GM21786 (cell line): ENCODE results near the gene MDP1.
"Not testable (repeated sequence)": the region's sequence is repeated elsewhere in the genome, so short reads cannot be mapped to it uniquely, and the experiment has no call there.

Source experiments
- ATAC-seq: cut with Tn5 transposase; IDR thresholded peaks from one replicate; pipeline ENCODE4 v1.9.1; 2021; ENCODE audit not compliant: unreplicated experiment

MDP1 gene

DNA sequence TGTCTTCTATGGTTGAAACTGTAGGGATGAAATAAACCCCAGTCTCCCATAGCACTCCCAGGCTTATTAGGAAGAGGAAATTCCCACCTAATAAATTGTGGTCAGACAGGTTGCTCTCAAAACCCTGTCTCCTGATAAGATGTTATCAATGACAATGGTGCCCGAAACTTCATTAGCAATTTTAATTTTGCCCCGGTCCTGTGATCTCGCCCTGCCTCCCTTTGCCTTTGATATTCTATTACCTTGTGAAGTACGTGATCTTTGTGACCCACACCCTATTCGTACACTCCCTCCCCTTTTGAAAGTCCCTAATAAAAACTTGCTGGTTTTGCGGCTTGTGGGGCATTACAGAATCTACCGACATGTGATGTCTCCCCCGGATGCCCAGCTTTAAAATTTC is 13.3 kb downstream of the MDP1 start:
- ATAC-seq, result not testable (repeated sequence)

DNA sequence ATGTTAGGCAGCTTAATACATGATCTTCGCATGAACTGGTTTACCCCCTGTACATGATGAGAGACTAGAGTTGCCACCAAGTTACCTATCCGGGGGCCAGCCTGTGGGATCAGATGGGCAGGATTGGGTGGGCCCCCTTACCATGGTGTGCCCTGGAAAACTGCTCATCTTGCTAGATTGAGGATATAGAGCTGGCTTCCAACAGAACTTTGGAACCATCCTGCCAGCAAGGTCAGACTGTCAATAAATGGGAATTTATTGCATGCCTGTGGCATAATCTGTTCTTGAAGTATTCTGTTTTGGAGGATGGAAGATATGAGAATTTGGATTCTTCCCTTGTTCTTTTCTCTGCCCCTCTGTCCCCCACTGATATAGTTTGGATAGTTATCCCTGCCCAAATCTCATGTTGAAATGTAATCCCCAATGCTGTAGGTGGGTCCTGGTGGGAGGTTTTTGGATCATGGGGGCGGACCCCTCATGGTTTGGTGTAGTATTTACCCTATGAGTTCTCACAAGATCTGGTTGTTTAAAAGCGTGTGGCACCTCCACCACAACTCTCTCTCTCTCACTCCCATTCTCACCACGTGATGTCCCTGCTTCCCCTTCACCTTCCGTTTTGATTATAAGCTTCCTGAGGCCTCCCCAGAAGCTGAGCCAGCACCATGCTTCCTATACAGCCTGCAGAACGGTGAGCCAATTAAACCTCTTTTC is 16.9 kb downstream of the MDP1 start:
- no peak for ATAC-seq

DNA sequence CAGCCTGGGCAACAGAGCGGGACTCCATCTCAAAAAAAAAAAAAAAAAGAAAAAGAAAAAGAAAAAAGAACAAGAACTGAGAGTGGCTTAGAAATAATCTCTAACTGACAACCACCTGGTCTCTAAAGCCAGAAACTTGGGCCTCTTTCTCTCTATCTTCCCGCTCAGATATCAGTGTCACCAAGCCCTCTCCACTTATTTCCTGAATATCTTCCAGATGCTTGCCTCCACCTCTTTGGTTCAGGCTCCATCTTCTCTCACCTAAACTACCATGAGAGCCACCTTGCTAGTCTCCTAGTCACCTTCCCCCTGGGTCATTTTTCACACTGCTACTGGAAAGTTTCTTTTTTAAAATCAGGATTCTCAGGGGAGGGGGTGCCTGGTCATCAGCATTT is 18.8 kb downstream of the MDP1 start:
- no peak for ATAC-seq

DNA sequence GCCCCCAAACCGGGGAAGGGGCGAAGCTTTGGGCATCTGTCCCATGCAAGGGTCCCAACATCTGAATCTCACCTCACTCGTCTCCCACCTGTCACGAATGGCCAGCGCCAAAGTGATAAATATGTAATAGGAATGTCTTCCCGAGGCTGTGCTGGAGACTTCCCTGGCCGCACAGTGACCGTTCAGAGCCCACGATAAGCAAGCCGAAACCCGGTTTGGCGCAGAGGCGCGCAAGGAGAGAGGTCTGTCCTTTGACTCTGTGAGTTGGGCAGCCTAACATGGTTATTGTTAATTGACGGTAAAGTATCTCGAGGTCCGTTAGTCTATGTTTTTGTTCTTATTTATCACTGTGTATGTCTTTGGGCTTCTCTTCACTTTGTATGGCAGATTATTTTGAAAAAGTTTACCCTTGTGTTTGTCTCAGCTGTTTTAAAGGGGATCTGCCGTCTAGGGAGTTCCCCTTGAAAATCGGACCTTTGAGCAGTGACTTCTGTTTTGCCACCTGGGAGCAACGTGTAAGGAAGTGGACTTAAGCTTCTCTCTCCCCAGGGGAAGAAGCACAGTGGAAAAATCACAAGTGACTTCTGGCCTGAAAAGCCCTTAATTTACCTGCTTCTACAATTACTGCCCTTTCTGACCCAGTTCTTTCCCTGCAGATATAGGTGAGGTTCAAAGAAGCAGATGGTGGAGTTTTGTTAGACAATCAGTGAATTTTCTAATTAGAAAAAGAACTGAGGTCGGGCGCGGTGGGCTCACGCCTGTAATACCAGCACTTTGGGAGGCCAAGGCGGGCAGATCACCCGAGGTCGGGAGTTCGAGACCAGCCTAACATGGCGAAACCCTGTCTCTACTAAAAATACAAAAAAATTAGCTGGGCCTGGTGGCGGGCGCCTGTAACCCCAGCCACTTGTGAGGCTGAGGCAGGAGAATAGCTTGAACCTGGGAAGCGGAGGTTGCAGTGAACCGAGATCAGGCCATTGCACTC is 19.5 kb downstream of the MDP1 start:
- peak; percentile 20 for ATAC-seq

DNA sequence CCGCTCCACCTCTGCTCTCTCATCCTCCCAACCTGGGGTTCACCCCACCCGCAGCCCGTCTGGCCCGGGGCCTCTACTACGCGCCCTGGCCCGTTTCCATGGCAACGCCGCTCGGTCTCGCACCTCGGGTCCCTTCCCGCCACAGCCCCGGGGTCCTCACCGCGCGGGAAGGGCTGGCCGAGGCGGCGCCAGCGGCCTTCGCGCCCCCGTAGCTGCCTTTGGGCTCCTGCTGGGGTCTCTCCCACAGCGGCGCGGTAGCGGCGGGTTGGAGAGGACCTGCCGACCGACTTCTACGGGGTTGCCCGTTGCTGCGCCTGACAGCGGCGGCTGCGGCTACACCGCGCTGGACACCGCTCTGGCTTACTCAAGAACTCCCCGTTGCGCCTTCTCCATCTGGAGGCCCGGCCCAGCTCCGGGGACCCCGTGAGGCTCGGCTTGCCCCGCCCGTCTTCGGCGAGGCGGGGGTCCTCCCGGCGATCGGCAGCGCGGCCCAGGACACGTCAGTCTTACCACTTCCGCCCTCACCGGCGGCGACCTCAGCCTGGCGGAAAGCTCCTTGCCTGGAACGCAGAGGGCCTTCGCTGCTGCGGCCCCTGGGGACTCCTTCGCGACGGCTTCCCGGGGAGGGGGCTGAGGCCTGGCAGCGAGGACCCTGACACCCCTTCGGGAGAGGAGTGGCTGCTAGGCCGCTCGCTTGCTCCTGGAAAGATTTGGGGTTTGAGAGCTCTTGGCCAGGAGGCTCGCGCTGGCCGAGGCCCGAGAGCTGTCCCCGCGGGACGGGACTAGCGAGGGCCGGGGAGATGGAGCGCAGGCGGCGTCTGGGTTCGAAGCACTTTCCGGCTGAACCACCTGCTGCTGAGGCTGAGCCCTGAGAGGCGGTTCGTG is 20.4 kb downstream of the MDP1 start, which contains the start of gene TM9SF1:
Gene TM9SF1 (minus strand): TSS at position 256 of the 885 bp plus-strand sequence. CDS start 422 bp downstream, outside the sequence.
- peak; percentile 84 for ATAC-seq

DNA sequence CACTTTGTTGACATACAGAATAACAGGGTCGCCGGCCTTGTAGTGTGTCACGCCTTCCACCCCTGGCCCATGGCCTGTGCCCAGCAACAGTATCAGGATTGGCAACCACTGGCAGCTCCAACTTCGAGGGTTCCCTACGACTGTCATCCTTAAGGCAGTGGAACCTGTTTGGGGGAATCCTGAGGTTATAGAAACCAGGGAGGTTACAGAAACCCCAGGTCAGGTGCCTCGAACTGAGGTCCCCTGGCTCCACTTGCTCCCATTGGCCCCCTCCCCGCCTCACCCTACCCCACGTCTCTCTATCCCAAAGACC is 21.0 kb downstream of the MDP1 start:
- no peak for ATAC-seq

DNA sequence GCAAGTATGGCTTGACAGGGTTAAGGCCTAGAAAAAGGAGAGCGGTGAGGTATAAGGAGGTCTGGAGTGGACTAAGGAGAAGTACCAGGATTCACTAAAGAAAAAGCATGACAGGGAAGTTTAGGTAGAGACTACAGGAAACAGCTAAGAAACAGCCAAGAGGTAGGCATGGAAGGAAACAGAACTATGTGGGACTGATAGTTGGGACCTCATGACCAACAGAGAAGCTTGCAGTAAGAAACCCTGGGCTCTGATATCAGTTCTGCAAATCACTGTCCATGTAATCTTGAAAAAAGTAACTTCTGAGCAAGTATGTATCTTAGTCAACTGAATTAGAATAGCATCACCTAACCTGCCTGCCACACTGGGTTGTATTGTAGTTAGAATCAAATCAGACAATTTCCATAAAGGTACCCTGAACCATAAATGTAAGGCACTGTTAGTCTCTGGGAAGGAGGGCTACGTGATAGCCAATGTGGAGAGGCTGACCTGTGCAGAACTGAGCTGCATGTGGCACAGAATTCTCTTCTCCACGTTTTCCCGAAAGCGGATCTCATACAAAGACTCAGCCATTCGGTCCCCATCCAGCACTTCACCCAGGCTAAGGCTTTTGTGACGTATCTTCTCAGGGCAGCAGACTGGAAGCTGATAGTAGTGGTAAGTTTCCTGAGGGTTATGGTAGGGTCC is 21.5 kb downstream of the MDP1 start:
- no peak for ATAC-seq

DNA sequence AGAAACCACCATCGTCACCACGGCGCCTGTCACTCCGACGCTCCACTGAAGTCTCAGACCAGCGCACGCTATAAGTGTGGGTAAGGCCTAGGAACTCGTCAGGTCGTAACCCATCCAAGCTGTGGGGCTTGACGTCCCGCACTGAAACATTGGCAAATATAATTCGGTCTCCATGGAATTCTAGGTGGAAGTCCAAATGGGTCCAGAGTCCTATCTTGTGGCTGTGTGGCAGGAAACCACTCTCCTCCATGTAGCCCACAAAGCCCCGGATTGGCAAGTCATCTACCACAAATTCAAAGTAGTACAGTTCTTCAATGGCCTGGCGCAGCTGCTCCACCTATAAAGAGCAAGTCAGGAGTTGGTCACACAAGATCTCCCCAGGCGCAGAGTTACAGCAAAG is 22.9 kb downstream of the MDP1 start:
- ATAC-seq, result no peak

DNA sequence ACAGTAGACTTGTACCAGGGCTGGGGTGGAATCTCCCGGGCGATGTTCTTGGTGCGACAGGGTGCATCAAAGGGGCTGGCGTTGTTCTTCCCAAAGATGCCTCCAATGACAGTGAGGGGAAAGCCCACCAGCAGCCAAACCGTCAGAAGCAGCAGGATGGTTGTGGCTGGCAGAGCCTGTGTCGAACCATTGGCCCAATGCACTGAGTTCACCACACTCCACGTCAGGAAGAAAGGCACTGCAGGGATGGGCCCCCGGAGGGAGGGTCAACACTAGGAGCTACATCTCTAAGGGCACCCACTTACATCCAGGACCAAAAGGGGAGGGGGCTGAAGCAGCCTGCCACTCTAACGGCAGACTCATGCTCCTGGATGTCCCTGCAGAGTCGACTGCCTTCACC is 25.4 kb downstream of the MDP1 start:
- ATAC-seq, result no peak

DNA sequence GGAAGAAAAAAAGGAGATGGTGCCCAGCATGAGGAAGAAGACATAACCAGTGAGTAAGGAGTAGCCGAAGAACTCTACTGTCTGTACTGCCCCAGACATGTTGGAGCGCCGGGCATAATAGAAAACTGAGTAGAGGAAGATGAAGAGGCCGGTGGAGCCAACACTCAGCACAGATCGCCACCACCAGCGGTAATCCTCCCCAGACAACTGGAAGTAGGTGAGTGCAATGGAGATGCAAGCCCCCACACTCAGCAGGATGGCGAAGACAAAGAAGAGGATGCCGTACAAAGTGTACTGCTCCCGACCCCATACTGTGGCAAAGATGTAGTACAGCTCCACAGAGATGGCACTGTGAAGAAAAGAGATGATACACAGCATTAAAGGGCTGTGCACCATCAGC is 26.4 kb downstream of the MDP1 start:
- no peak for ATAC-seq

DNA sequence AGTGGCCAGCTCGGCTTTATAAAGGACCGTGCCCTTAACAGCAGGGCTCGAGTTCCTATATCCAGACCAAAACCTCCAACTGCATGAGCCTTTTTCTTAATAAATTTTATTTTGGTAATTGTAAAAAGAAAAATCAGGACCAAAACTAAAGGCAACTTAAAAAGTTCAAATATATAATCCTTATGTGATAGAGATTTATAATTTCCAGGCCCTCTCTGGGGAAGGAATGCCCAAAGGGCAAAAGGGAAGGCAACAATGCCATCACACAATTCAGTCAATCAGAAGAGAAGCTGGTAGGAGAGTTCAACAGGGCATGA is 26.8 kb downstream of the MDP1 start:
- ATAC-seq, result no peak

DNA sequence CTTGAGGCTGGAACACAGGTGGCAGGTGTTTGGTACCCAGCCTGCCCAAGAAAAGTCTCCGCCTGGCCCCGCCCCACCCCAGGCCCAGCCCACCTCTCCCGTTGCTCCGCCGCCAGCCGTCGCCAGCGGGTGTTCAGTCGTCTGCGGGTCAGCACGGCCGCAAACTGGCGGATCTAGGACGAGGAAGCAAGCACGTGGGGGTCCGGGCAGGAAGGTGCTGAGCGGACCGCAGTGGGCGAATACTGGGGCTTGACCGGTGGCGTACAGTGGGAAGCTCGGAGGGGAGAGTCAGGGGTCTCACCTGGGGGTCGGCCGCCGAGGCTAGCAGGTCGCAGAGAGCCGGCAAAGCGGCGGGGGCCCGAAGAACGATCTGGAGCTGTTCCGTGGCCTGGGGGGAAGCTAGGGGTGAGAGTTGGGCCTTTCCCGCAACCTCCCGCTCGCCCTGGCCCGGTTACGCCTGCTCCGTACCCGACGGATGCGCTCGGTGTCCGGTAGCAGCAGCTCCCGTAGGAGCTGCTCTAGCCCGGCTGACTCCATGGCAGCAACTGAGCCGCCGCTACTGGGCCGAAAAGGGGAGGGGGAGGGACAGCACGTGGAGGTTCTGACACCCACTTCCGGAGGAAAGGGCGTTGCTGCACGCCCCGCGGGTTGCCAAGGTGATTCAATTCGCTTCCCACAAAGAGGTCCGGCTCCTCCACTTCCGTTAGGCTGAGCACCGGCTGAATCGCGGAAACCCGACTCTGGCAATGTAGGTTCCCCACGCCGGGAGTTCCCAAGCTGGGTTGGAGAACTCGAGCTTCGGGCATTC is 27.4 kb downstream of the MDP1 start, which contains the start of gene IPO4:
Gene IPO4 (minus strand): TSS at position 566 of the 808 bp plus-strand sequence. CDS start 29 bp downstream, at position 537.
- ATAC-seq, result peak; percentile 96

DNA sequence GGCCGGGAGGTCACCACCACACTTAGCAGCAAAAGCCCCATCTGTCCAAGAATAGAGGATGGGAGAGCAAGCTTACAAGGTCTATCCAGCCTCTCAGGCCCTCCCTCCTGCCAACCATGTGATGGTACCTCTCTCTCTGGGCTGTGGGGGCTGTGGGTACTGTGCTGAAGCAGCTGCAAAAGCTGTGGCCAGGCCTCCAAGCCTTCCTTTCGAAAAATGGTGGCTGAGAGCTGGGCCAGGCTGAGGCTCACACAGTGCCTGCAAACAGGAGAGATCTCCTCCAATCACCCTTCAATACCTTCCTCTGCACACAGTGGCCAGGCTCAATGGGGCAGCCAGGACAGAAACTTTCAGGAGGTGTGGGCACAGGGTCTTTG is 28.3 kb downstream of the MDP1 start:
- ATAC-seq, result no peak

DNA sequence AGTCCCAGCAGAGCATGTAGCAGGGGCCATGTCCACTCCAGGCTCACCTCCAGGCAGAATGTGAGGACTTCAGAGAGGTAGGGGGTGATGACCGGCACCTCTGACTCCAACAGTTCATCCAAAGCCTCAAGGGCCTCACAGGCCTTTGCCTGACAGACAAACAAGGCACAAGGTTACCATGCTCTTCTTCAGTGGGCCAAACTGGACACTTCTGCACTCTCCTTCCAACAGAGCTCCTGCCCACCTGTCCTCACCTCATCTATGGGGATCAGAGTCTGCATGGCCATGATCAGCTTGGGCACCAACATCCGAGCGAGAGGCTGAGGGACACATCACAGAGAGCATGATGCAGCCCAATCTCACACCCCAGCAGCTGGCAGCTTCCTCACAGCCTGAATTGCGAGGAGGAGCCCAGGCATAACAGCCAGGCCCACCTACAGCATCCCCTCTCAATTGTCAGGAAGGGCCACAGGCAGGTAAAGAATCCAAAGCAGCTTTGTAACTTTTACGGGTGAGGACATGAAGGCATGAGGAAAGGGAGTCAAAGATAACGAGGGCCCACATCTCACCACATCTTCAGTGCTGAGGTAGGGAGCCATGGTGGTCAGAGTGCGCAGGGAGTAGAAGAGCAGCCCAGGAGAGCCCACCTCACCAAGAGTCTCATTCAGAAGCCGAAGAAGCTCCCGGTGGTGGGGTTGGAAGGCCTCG is 28.9 kb downstream of the MDP1 start:
- no peak for ATAC-seq

DNA sequence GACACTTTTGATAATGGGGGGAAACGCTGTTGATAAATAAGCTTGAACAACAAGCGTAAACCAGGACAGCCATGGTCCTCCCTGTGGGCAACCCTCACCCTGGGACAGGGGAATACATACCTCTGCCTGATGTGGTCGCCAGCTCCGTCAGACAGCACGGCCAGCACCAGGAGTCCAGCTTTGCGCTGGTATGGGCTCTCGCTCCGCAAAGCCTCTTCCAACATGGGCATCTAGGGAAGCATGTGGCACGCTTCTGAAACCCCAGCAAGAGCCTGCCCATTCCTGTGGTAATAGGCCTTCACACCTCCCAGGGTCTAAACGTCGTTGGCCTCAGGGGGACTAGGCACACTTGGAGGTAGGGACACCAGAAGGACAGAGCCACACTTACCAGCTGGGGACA is 30.1 kb downstream of the MDP1 start:
- no peak for ATAC-seq

DNA sequence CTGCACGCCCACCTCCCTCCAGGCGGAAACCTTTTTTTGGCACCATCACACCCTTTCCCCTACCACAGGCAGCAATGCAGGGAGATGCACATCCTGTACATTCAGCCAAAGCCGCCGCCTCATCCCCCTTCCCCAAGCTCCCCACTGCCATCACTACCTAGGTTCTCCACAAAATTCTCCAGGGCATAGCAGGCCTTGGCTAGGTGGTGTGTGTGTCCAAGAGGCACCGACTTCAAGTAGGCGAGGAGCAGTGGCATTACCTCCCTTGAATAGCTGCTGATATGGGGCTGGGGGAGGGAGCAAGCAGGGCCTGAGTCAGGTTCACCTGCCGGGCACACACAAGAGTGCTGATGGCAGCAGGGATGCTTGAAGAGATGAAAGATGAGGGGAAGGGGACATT is 30.8 kb downstream of the MDP1 start:
- no peak for ATAC-seq

DNA sequence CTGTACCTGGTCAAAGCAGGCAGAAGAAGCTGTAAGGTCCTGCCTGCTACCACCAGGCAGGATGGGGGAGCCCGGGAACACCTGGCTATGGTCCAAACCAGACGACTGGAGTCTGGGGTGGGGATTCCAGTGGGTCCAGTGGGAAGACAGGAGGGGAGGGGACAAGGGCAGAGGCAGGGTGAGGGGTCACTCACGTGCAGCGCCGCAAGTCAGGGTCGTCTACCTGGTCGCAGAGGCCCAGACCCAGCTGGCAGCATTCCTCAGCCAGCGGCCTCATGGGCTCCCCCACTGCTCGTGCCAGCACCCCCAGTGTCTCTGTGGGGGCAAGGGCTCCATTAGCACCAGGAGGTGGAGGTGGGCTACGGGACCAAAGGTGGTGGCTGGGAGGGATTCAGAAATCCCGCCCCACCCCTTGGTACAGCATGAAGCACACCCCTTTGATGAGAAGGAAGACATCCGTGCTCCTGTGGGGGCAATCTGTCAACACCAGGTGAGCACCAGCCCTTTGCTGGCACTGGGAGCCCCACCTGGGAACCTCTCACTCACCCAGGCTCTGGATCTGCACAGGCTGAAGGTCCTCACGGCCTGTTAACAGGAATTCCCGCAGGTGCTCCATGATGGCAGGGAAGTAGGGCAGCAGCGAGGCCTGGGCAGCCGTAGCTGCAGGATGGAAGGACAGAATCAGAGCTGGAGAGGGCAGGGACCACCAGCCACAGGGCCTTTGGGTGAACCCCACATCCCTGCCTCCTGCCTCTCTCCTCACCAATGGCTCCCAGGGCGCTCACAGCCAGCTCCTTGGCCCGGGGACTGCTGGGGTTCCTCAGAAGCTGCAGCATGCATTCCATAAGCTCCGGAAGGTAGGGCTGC is 31.5 kb downstream of the MDP1 start:
- ATAC-seq, result no peak

DNA sequence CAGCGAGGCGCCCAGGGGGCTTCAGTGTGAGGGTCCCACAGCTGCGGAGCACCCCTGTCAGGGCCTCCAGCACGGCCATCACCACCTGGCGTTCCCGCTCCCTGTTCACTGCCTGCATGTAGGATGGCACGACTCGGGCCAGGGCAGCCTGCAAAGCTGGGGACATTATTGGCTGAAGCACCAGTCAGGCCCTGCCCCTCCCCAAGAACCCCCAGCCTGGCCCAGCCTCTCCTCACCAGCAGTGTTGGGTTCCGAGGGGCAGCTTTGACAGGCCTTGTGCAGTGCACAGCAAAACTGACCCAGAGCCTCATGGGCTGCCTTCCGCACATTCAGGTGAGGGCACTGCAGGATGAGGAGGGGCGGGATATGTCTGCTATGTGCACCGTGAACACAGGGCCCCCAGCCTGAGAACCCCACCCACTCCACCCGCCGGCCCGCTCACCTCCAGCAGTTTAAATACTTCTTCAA is 32.8 kb downstream of the MDP1 start:
- no peak for ATAC-seq
